ENCODE measurements around the gene CFAP100. TPM values are rescaled to one million over a fixed set of nuclear protein-coding genes. Genes with fewer than 3 reads are reported as not detected.

Gene CFAP100
- total and polyA plus RNA-seq, 2 of the 4 experiments (the other 2 are of a cell fraction): not detected

DNA sequence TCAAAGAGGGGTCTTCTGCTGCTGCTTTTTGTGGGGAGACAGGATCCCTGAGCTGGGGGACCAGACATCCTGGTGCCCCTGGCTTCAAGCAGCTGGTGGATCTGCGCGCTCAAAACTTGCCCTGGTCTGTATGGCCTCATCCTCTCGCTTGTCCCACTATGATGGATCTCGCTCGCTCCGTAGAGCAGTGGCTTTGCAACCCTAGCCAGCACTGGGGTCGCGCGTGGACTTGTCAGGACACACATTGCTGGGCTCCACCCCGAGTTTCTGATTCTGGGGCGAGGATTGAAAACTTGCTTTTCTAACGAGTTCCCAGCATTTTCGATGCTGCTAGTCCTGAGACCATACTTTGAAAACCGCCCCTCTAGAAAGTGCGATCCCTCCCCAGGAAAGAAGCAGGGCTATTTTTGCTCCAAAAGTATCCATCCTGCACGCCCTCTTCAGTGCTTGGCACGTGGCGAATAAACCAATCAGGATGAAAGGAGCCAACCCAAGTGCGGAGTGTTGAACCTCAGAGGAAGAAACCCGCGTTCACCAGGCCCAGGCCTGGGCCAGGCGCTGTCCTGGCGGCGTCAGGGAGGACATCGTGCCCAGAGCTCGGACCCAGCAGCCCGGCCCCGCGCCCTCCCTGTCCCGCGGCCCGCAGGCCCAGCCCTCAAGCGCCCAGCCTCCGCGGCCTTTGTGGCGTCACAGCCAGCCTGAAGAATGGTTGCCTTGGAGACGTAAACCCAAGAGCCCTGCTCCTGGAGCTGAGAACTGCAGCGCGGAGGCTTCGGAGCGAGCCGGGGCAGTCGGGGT, at the start of gene CFAP100 (continued):
- TF ChIP-seq FOS (IDR thresholded peaks at IDR 0.05; ENCODE audit: low read depth, low read length): no peak
- TF ChIP-seq BHLHE40 (IDR thresholded peaks at IDR 0.05; ENCODE audit: low read depth, low read length): no peak

DNA sequence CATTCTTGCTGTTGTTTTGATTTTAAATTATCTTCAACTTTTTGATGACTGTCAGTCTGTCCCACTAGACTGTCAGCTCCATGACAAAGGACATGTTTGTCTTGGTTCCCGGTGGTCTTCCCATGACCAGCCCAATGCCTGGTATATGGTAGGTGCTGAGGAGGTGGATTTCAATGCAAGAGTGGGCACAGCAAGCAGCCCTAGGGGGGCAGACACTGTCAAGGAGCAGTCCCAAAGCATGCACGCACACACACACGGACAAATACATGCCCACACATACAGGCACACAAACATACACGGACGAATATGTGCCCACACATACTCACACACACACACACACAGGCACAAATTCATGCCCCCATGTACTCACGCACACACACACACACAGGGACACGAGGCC, 49.5 kb upstream of the CFAP100 start:
- no peak overlapping the region for H3K14ac ChIP-seq (replicated peaks; ENCODE audit: low read depth, low read length)
- no peak overlapping the region for H2BK5ac ChIP-seq (ENCODE audit: low read depth, low read length, poor library complexity, severe bottlenecking)
- intact Hi-C loops (cut with micrococcal nuclease) (no loop called here), in situ Hi-C loops (cut with MboI; ENCODE audit: low sequenced_read_pairs) (no loop called here), dilution Hi-C loops (cut with HindIII; ENCODE audit: low sequenced_read_pairs, unreplicated experiment) (no loop called here)
- H3K79me1 ChIP-seq (ENCODE audit: low read depth in 1 of 2, low read length in 2 of 2): no peaks in the 10 kb centered on the region
- H2BK120ac ChIP-seq (ENCODE audit: low read depth, low read length): no peak overlapping the region
- H4K5ac ChIP-seq (ENCODE audit: low read depth, low read length): no peak overlapping the region
- H4K8ac ChIP-seq (ENCODE audit: low read depth in 2 of 2, low read length in 2 of 2): no peak overlapping the region
- no peaks in the 10 kb centered on the region; the same call in 1 of the 2 replicates for H4K20me1 ChIP-seq (ENCODE audit: insufficient read depth, low read length)
- no peak overlapping the region for H2AK5ac ChIP-seq (ENCODE audit: low read depth, low read length)
- no peak for DNase-seq
- H4K91ac ChIP-seq (ENCODE audit: insufficient read depth, low read depth, low read length): no peak overlapping the region
- no peak overlapping the region for H3K9ac ChIP-seq (ENCODE audit: low read depth, low read length)
- H3K36me3 ChIP-seq (ENCODE audit: control insufficient read depth, insufficient read depth, low read length): no peaks in the 10 kb centered on the region
- H3K27me3 ChIP-seq (ENCODE audit: control insufficient read depth, insufficient read depth, low read length): peaks cover 5% of the 10 kb centered on the region; the same call in 1 of the 2 replicates
- WGBS, 2 experiments (ENCODE audit: extremely low coverage in 2 of 2, insufficient read length in 1 of 2): 79% methylated on average over 4 of the region's 7 CpGs; no CpG with 5 or more reads in 1 of the 2 experiments
- no peak overlapping the region for H3K4me3 ChIP-seq (ENCODE audit: insufficient read depth, low read depth, low read length)
- no peak overlapping the region for H3K27ac ChIP-seq (ENCODE audit: insufficient read depth, low read length)
- H3K4ac ChIP-seq (ENCODE audit: low read depth, low read length): no peak overlapping the region
- ATAC-seq (ENCODE audit: low read depth): no peak
- no TSS peak for BruUV-seq (replicated peaks)
- H3K9me3 ChIP-seq (ENCODE audit: control insufficient read depth, insufficient read depth, low read length): no peaks in the 10 kb centered on the region
- H3K4me2 ChIP-seq (ENCODE audit: low read depth, low read length): no peak overlapping the region
- no peak overlapping the region for H2BK20ac ChIP-seq (ENCODE audit: low read depth, low read length)
- no peak overlapping the region for H2AK9ac ChIP-seq (replicated peaks; ENCODE audit: low read depth, low read length, poor library complexity)
- no peak overlapping the region for H3K18ac ChIP-seq (ENCODE audit: low read depth, low read length)
- H3K9me1 ChIP-seq (ENCODE audit: insufficient read depth, low read length): 0 out of 2 replicates have a peak, but pooled peaks cover 4% of the 10 kb centered on the region
- ChIA-PET POLR2A (ENCODE audit: unreplicated experiment) (no interaction called here), CTCF (interaction anchor here (0.6 kb wide), 1 partner anchor 84 kb away, joined by 3 read pairs; no protein-coding TSS in a partner anchor)
- H3K4me1 ChIP-seq (ENCODE audit: control insufficient read depth, insufficient read depth, low read length): no peaks in the 10 kb centered on the region
- no peak overlapping the region for H2BK15ac ChIP-seq (ENCODE audit: low read depth, low read length)
- no peak overlapping the region for H3K23ac ChIP-seq (ENCODE audit: low read depth, low read length)
- H2AFZ ChIP-seq (replicated peaks; ENCODE audit: low read length, poor library complexity): no peak overlapping the region
- no peak overlapping the region for H3K56ac ChIP-seq (ENCODE audit: extremely low read depth, insufficient read depth, low read length)
- TF ChIP-seq BHLHE40 (IDR thresholded peaks at IDR 0.05; ENCODE audit: low read depth, low read length): no peak
- TF ChIP-seq CEBPB (IDR thresholded peaks at IDR 0.05; ENCODE audit: low read depth, low read length): no peak
- no peak for TF ChIP-seq ELK1 (IDR thresholded peaks at IDR 0.05; ENCODE audit: borderline replicate concordance, low read depth, low read length)
- no peak for TF ChIP-seq MAZ (IDR thresholded peaks at IDR 0.05; ENCODE audit: borderline replicate concordance, low read depth, low read length)
